Caco-2 (cell line): ENCODE measurements around the gene AKR7A2. TPM values are rescaled to one million over a fixed set of nuclear protein-coding genes. Genes with fewer than 3 reads are reported as not detected.

Experiments
- BruUV-seq: library from RNA; stranded (reverse); fragments of 400-500 nt; replicated peaks from 2 replicates; lab custom pipeline; 2021; lab: Mats Ljungman, UMichigan
- CTCF ChIA-PET: fragments of 300-600 bp; sonication (Branson Sonifier 250); formaldehyde crosslinking; loops from one replicate; lab custom pipeline; 2022; ENCODE audit warnings: antibody characterized with exemption; lab: Charles Lee
- POLR2A ChIA-PET: fragments of 300-600 bp; sonication (Branson Sonifier 250); formaldehyde crosslinking; loops from one replicate; lab custom pipeline; 2022; ENCODE audit warnings: antibody characterized with exemption; lab: Charles Lee
- DNase-seq, 2 experiments: peaks; one replicate each; pipeline versions ENCODE4 v3.0.0 to v3.0.0-alpha.2; 2020 to 2022
- H3K27me3 ChIP-seq: replicated peaks from 2 replicates; pipeline ENCODE4 v1.6.0; 2011; ENCODE audit warnings: low read length; ENCODE audit not compliant: control insufficient read depth, insufficient read depth
- H3K36me3 ChIP-seq: 2 replicates; pipeline ENCODE4 v1.5.1; 2011; ENCODE audit warnings: low read length; ENCODE audit not compliant: control insufficient read depth, insufficient read depth
- H3K4me1 ChIP-seq: fragments of 250-450 bp; sonication (Bioruptor Pico); 2 replicates; pipeline ENCODE4 v1.5.1; 2020; ENCODE audit warnings: mild to moderate bottlenecking
- H3K4me3 ChIP-seq: 2 replicates; pipeline ENCODE4 v1.5.1; 2011; ENCODE audit warnings: low read depth, mild to moderate bottlenecking, control low read depth, low read length
- H3K9me3 ChIP-seq: fragments of 250-450 bp; sonication (Bioruptor Pico); 2 replicates; pipeline ENCODE4 v1.5.1; 2020; ENCODE audit warnings: mild to moderate bottlenecking, moderate library complexity
- H3K27ac Mint-ChIP-seq: one replicate; pipeline ENCODE4 v1.8.0; 2022; ENCODE audit warnings: mixed read lengths; ENCODE audit not compliant: unreplicated experiment
- H3K27me3 Mint-ChIP-seq: one replicate; pipeline ENCODE4 v1.8.0; 2022; ENCODE audit warnings: mixed read lengths; ENCODE audit not compliant: insufficient read depth, unreplicated experiment
- H3K36me3 Mint-ChIP-seq: one replicate; pipeline ENCODE4 v1.8.0; 2022; ENCODE audit warnings: mild to moderate bottlenecking, mixed read lengths; ENCODE audit not compliant: insufficient read depth, unreplicated experiment
- H3K4me1 Mint-ChIP-seq: one replicate; pipeline ENCODE4 v1.8.0; 2022; ENCODE audit warnings: low read depth, mixed read lengths; ENCODE audit not compliant: unreplicated experiment
- H3K4me3 Mint-ChIP-seq: one replicate; pipeline ENCODE4 v1.8.0; 2022; ENCODE audit warnings: mild to moderate bottlenecking, moderate library complexity, mixed read lengths; ENCODE audit not compliant: unreplicated experiment
- H3K9me3 Mint-ChIP-seq: one replicate; pipeline ENCODE4 v1.8.0; 2022; ENCODE audit warnings: mixed read lengths; ENCODE audit not compliant: unreplicated experiment
- CTCF ChIP-seq, 2 experiments: fragments of 200-600 bp in 1 of 2; IDR thresholded peaks; 1 replicate in 1 of 2; 2 replicates in 1 of 2; pipeline versions ENCODE4 v1.5.1 to v1.8.0; 2011 to 2022; ENCODE audit warnings: antibody characterized with exemption in 1 of 2, control low read depth in 1 of 2, inconsistent platforms in 1 of 2, low read depth in 1 of 2, low read length in 1 of 2, mild to moderate bottlenecking in 1 of 2, moderate library complexity in 1 of 2; ENCODE audit not compliant: insufficient read depth in 1 of 2, severe bottlenecking in 1 of 2, unreplicated experiment in 1 of 2
- intact Hi-C: fragments of 100-400 bp; cut with micrococcal nuclease; formaldehyde crosslinking; loops from one replicate; pipeline ENCODE4 v1.10.0; 2022; ENCODE audit not compliant: unreplicated experiment
- total RNA-seq: library from RNA; stranded (reverse); gene quantifications from 2 replicates; pipeline ENCODE4 v1.2.3, GENCODE V29; 2022

Gene AKR7A2
- total RNA-seq, 1 experiment from 2014 or later = 55.4 TPM

- no peaks in the 10 kb centered on the region for H3K27me3 ChIP-seq
- POLR2A ChIA-PET = no interaction called here
- BruUV-seq = no TSS peak
- intact Hi-C loops = no loop called here
- Mint-ChIP-seq H3K9me3 (no peaks in the 10 kb centered on the region), H3K27ac (no peak overlapping the region), H3K27me3 (no peaks in the 10 kb centered on the region), H3K4me1 (no peaks in the 10 kb centered on the region), H3K4me3 (no peak overlapping the region), H3K36me3 (peaks cover 23% of the 10 kb centered on the region)
- no peaks in the 10 kb centered on the region for H3K9me3 ChIP-seq
- CTCF ChIA-PET = no interaction called here
- no peak for DNase-seq
- no peak for TF ChIP-seq CTCF (IDR thresholded peaks at IDR 0.05; ENCODE audit: insufficient read depth in 1 of 2, low read depth in 1 of 2, low read length in 1 of 2, severe bottlenecking in 1 of 2, unreplicated experiment in 1 of 2)
- no peaks in the 10 kb centered on the region for H3K4me1 ChIP-seq
- H3K36me3 ChIP-seq = peaks cover 1% of the 10 kb centered on the region; the same call in 1 of the 2 replicates
- H3K4me3 ChIP-seq = no peak overlapping the region
Measured at GRCh38 chr1:19360432-19360831, 48.5 kb upstream of the AKR7A2 start.

- Mint-ChIP-seq H3K4me1 (no peaks in the 10 kb centered on the region), H3K27me3 (no peaks in the 10 kb centered on the region), H3K4me3 (no peak overlapping the region), H3K36me3 (peaks cover 23% of the 10 kb centered on the region), H3K9me3 (no peaks in the 10 kb centered on the region), H3K27ac (no peak overlapping the region)
- POLR2A ChIA-PET = no interaction called here
- Histone ChIP-seq H3K9me3 (no peaks in the 10 kb centered on the region), H3K4me1 (no peaks in the 10 kb centered on the region), H3K4me3 (no peak overlapping the region), H3K27me3 (no peaks in the 10 kb centered on the region), H3K36me3 (peaks cover 1% of the 10 kb centered on the region; the same call in 1 of the 2 replicates)
- no TSS peak for BruUV-seq
- CTCF ChIA-PET = no interaction called here
- intact Hi-C loops = no loop called here
- DNase-seq = no peak
- no peak for TF ChIP-seq CTCF (IDR thresholded peaks at IDR 0.05; ENCODE audit: insufficient read depth in 1 of 2, low read depth in 1 of 2, low read length in 1 of 2, severe bottlenecking in 1 of 2, unreplicated experiment in 1 of 2)
Measured at GRCh38 chr1:19360016-19360415, 48.1 kb upstream of the AKR7A2 start.

- H3K9me3 ChIP-seq = no peaks in the 10 kb centered on the region
- Mint-ChIP-seq H3K36me3 (peaks cover 23% of the 10 kb centered on the region), H3K9me3 (no peaks in the 10 kb centered on the region), H3K27me3 (no peaks in the 10 kb centered on the region), H3K27ac (no peak overlapping the region), H3K4me3 (no peak overlapping the region), H3K4me1 (peaks cover 2% of the 10 kb centered on the region)
- intact Hi-C loops = no loop called here
- no peak for DNase-seq
- H3K36me3 ChIP-seq = peaks cover 1% of the 10 kb centered on the region; the same call in 1 of the 2 replicates
- no peak for TF ChIP-seq CTCF (IDR thresholded peaks at IDR 0.05; ENCODE audit: insufficient read depth in 1 of 2, low read depth in 1 of 2, low read length in 1 of 2, severe bottlenecking in 1 of 2, unreplicated experiment in 1 of 2)
- H3K27me3 ChIP-seq = no peaks in the 10 kb centered on the region
- ChIA-PET POLR2A (no interaction called here), CTCF (no interaction called here)
- BruUV-seq = no TSS peak
- no peak overlapping the region for H3K4me3 ChIP-seq
- no peaks in the 10 kb centered on the region for H3K4me1 ChIP-seq
Measured at GRCh38 chr1:19359357-19359756, 47.4 kb upstream of the AKR7A2 start.
